ENCODE results near the gene KCTD19. TPM values are rescaled to one million over a fixed set of nuclear protein-coding genes. Genes with fewer than 3 reads are reported as not detected.
A peak's percentile ranks its signal among the peaks of the same experiment; 100 is the strongest.

The KCTD19 gene
- total RNA-seq, 1 experiment from 2014 or later: 1.1 TPM

DNA sequence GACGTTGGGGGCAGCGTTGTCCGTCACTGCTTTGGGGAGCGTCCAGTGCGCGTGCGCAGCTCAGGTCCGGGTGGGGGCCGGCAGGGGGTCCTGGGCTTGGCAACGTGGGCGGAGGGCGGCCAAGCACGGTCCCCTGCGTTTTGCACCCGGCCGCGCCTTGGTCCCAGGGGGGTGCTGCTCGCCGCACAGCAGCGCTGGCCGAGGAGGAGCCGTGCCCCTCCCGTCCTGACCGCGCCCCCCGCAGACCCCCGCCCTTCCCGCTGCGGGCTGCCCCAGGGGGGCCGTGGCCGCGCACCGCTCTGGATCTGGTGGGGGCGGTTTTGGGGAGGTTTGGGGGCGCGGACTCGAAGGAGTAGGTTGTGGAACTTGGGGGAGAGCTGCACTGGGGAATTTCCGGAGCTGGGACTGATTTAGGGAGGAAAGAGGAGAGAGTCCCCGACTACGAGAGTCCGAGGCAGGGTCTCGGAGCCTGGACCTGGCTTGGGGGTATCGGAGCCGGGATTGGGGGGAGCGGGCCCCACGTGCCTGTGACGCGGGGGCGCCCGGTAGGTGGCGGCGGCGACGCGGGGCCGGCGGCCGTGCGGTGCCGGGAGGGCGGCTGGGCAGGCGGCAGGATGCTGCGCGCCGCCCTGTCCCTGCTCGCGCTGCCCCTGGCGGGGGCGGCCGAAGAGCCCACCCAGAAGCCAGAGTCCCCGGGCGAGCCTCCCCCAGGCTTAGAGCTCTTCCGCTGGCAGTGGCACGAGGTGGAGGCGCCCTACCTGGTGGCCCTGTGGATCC lies 78.0 kb downstream of the KCTD19 start, which contains the start of gene SLC9A5 (continued):
- TF ChIP-seq, protein P1, sequence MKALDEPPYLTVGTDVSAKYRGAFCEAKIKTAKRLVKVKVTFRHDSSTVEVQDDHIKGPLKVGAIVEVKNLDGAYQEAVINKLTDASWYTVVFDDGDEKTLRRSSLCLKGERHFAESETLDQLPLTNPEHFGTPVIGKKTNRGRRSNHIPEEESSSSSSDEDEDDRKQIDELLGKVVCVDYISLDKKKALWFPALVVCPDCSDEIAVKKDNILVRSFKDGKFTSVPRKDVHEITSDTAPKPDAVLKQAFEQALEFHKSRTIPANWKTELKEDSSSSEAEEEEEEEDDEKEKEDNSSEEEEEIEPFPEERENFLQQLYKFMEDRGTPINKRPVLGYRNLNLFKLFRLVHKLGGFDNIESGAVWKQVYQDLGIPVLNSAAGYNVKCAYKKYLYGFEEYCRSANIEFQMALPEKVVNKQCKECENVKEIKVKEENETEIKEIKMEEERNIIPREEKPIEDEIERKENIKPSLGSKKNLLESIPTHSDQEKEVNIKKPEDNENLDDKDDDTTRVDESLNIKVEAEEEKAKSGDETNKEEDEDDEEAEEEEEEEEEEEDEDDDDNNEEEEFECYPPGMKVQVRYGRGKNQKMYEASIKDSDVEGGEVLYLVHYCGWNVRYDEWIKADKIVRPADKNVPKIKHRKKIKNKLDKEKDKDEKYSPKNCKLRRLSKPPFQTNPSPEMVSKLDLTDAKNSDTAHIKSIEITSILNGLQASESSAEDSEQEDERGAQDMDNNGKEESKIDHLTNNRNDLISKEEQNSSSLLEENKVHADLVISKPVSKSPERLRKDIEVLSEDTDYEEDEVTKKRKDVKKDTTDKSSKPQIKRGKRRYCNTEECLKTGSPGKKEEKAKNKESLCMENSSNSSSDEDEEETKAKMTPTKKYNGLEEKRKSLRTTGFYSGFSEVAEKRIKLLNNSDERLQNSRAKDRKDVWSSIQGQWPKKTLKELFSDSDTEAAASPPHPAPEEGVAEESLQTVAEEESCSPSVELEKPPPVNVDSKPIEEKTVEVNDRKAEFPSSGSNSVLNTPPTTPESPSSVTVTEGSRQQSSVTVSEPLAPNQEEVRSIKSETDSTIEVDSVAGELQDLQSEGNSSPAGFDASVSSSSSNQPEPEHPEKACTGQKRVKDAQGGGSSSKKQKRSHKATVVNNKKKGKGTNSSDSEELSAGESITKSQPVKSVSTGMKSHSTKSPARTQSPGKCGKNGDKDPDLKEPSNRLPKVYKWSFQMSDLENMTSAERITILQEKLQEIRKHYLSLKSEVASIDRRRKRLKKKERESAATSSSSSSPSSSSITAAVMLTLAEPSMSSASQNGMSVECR (CRISPR knock-in tag; IDR thresholded peaks at IDR 0.05; ENCODE audit: borderline replicate concordance): peak; percentile 10; the same call in 1 of the 2 replicates
- TF ChIP-seq ZNF317 (CRISPR knock-in tag; IDR thresholded peaks at IDR 0.05; ENCODE audit: borderline replicate concordance, low read depth): no peak
- peak; percentile 31; the same call in 1 of the 2 replicates for TF ChIP-seq NFE2L1 (CRISPR knock-in tag; IDR thresholded peaks at IDR 0.05)
- no peak for TF ChIP-seq FOXP1 (CRISPR knock-in tag; IDR thresholded peaks at IDR 0.05; ENCODE audit: borderline replicate concordance)
- no peak for TF ChIP-seq ZBTB21 (CRISPR knock-in tag; IDR thresholded peaks at IDR 0.05; ENCODE audit: borderline replicate concordance)
- 0 out of 2 replicates have a peak, but pooled peaks have one; percentile 28 for TF ChIP-seq TEAD1 (CRISPR knock-in tag; IDR thresholded peaks at IDR 0.05)

DNA sequence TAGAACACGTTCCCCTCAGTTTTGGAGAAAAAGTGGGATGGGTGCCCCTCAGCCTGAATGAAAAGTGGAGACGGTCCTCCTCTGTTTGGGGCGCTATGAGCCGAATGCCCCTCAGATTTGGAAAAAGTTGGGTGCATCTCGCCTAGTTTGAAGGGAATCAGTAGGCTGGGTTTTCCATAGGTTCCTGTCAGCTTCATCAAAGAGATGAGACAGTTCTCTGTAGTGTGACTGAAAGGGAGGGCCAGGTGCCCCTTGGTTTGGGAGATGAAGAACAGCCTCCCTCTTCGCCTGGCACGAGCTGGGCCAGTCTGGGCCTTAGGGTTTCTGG lies 78.5 kb downstream of the KCTD19 start:
- POLR2A ChIA-PET: interaction anchor here (0.6 to 3.2 kb wide), 10 partner anchors 10 to 287 kb away, joined by 3 to 26 read pairs (median 4); partner anchors contain the start of genes CES3 and TMEM208

DNA sequence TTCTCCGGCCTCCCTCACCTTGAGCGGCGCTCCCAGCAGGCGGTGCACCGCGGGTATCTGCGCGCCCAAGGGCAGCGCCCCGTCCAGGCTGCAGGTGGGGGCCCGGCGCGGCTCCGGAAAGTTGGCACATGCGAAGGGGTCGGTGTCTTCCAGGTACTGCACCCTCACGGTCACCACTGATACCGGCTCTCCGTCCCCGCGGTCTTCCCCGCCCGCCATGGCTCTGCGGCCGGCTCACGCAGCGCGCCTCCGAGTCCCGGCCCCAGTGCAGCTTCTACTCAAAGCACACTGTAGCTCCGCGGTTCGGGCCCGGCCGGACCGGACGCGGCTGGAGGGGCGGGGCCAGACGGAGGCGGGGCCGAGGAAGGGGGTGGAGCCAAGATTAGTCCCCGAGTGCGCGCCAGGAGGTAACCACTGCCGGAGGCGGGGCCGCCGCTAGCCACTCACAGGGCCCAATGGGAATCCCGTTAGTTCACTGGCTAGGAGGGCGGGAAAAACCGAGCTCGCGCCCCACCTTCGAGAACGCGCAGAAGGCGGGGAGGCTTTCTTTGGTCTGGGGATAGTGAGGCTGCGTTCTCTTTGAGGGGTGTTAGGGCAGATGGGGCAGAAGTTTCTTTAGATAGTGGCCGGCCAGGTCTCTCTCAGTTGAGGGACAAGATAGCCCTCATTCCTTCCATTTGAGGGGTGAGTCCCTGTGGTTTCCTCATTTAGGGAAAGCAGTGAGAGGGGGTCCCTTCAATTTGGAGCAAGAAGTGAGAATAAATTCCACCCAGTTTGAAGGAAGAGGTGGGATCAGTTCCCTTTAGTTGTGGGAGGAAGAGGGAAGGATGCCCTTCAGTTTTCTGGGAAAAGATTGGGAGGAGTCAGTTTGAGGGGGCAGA lies 79.1 kb downstream of the KCTD19 start, which contains the start of gene FHOD1:
Gene FHOD1 (minus strand): TSS at position 290 of the 881 bp plus-strand sequence. CDS start 71 bp downstream, at position 219.
- ATAC-seq (peak; percentile 61), DNase-seq (ENCODE audit: low spot score) (peak; percentile 99)
- POLR2A ChIA-PET: interaction anchor here (0.6 to 3.2 kb wide), 17 partner anchors 10 to 286 kb away, joined by 3 to 26 read pairs (median 3); partner anchors contain the start of genes CES3, PLEKHG4 and TMEM208
- TF ChIP-seq GABPB1 (CRISPR knock-in tag; IDR thresholded peaks at IDR 0.05) (no peak; the same call in none of the 2 replicates), JAZF1 (CRISPR knock-in tag; IDR thresholded peaks at IDR 0.05) (no peak), NR1H2 (CRISPR knock-in tag; IDR thresholded peaks at IDR 0.05) (no peak)
- TF ChIP-seq, protein P2, sequence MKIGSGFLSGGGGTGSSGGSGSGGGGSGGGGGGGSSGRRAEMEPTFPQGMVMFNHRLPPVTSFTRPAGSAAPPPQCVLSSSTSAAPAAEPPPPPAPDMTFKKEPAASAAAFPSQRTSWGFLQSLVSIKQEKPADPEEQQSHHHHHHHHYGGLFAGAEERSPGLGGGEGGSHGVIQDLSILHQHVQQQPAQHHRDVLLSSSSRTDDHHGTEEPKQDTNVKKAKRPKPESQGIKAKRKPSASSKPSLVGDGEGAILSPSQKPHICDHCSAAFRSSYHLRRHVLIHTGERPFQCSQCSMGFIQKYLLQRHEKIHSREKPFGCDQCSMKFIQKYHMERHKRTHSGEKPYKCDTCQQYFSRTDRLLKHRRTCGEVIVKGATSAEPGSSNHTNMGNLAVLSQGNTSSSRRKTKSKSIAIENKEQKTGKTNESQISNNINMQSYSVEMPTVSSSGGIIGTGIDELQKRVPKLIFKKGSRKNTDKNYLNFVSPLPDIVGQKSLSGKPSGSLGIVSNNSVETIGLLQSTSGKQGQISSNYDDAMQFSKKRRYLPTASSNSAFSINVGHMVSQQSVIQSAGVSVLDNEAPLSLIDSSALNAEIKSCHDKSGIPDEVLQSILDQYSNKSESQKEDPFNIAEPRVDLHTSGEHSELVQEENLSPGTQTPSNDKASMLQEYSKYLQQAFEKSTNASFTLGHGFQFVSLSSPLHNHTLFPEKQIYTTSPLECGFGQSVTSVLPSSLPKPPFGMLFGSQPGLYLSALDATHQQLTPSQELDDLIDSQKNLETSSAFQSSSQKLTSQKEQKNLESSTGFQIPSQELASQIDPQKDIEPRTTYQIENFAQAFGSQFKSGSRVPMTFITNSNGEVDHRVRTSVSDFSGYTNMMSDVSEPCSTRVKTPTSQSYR (CRISPR knock-in tag; IDR thresholded peaks at IDR 0.05): 0 out of 2 replicates have a peak, but pooled peaks have one; percentile 5
- TF ChIP-seq, protein P3, sequence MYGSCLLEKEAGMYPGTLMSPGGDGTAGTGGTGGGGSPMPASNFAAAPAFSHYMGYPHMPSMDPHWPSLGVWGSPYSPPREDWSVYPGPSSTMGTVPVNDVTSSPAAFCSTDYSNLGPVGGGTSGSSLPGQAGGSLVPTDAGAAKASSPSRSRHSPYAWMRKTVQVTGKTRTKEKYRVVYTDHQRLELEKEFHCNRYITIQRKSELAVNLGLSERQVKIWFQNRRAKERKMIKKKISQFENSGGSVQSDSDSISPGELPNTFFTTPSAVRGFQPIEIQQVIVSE (CRISPR knock-in tag; IDR thresholded peaks at IDR 0.05; ENCODE audit: borderline replicate concordance): no peak
- TF ChIP-seq, protein P4, sequence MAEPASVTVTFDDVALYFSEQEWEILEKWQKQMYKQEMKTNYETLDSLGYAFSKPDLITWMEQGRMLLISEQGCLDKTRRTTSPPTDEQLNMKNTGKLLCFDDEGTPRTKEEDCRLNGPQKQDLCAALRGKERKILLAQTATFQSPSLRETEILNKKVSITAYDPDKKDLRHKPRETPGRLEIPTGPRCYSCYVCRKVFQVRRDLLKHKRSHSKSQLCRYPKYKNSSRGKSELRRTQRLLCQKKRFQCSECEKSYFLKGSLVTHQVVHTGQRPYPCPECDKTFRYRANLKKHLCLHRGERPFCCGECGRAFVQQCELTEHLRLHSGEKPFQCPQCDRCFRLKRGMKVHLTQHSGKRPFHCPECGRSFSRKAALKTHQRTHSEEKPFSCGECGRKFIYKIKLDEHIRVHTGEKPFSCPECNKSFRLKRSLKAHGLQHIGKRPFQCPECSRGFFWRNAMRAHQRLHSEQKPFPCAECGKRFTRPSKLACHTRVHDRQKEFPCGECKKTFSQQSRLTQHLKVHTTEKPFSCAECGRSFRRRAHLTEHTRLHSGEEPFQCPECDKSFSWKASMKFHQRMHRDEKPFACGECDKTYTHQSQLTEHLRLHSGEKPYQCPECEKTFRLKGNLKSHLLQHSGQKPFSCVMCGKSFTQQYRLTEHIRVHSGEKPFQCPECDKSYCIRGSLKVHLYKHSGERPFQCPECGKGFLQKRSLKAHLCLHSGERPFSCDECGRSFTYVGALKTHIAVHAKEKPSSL (CRISPR knock-in tag; conservative IDR thresholded peaks at IDR 0.05): no peak

More for the DNA sequence above, 78.5 kb downstream of the KCTD19 start:
- CTCF ChIA-PET: interaction anchor here (0.8 to 5.0 kb wide), 21 partner anchors 10 to 338 kb away, joined by 3 to 57 read pairs (median 11); partner anchors contain the start of genes ATP6V0D1, ELMO3, KCTD19 and LRRC36
- peaks cover 31% of the 10 kb centered on the region for H3K4me1 Mint-ChIP-seq
- DNase-seq (ENCODE audit: low spot score) (no peak), ATAC-seq (no peak)
- peak overlapping the region; percentile 89 for H3K4me3 Mint-ChIP-seq
- peak; percentile 74; the same call in 1 of the 2 replicates for TF ChIP-seq SMAD3 (CRISPR knock-in tag; IDR thresholded peaks at IDR 0.05; ENCODE audit: borderline replicate concordance)
- TF ChIP-seq, protein P3 (CRISPR knock-in tag; IDR thresholded peaks at IDR 0.05; ENCODE audit: borderline replicate concordance): no peak
- H3K9me3 Mint-ChIP-seq: no peaks in the 10 kb centered on the region
- H3K27me3 Mint-ChIP-seq (ENCODE audit: low read depth): peaks cover 40% of the 10 kb centered on the region
- peak overlapping the region; percentile 80 for H3K27ac Mint-ChIP-seq
- no peaks in the 10 kb centered on the region for H3K36me3 Mint-ChIP-seq

More for the DNA sequence above, 79.1 kb downstream of the KCTD19 start, which contains the start of gene FHOD1:
- peaks cover 40% of the 10 kb centered on the region for H3K27me3 Mint-ChIP-seq (ENCODE audit: low read depth)
- H3K4me1 Mint-ChIP-seq: peaks cover 33% of the 10 kb centered on the region
- H3K9me3 Mint-ChIP-seq: no peaks in the 10 kb centered on the region
- H3K27ac Mint-ChIP-seq: peak within 1 kb of the TSS; percentile 85
- CTCF ChIA-PET: interaction anchor here (0.6 to 5.0 kb wide), 46 partner anchors 9 to 337 kb away, joined by 3 to 57 read pairs (median 7); partner anchors contain the start of genes ATP6V0D1, B3GNT9, CES3 and ELMO3
- H3K4me3 Mint-ChIP-seq: peak within 1 kb of the TSS; percentile 89
- no peaks in the 10 kb centered on the region for H3K36me3 Mint-ChIP-seq

All from WTC11 (cell line).